ENCODE data around the gene SMPD1. TPM values are rescaled to one million over a fixed set of nuclear protein-coding genes. Genes with fewer than 3 reads are reported as not detected.

The SMPD1 gene
- total and polyA plus RNA-seq, 5 donors: 57.9 to 67.7 (median 63.5) TPM

GRCh38 chr11:6360183-6360582 lies 30.1 kb upstream of the SMPD1 start:
- intact Hi-C loops (cut with DNase I): loop anchor here in 1 of 4 donors (5.0 kb wide), 1 partner anchor 338 kb away; no protein-coding TSS in a partner anchor
- DNase-seq (no peak), ATAC-seq (no peak)
- Histone ChIP-seq H3K4me1 (ENCODE audit: control insufficient read depth, insufficient read depth, low read length) (no peaks in the 10 kb centered on the region), H3K4me3 (ENCODE audit: low read length) (no peak overlapping the region), H3K9me3 (ENCODE audit: control insufficient read depth, low read length) (no peaks in the 10 kb centered on the region), H3K27me3 (ENCODE audit: control insufficient read depth, insufficient read depth) (no peaks in the 10 kb centered on the region), H3K27ac (ENCODE audit: low read length) (no peak overlapping the region)
- WGBS: 67% methylated on average over 3 of the region's 3 CpGs

- 45% methylated on average over 5 of the region's 5 CpGs for WGBS
These were observed 27.9 kb upstream of the SMPD1 start for GRCh38 chr11:6362185-6362872.

GRCh38 chr11:6362873-6363678 lies 27.2 kb upstream of the SMPD1 start:
- peak; percentile 81 to 92 (median 90) for DNase-seq
- ATAC-seq: peak; percentile 93
- Histone ChIP-seq H3K27ac (ENCODE audit: low read length) (peak overlapping the region; percentile 80), H3K4me1 (ENCODE audit: control insufficient read depth, insufficient read depth, low read length) (no peaks in the 10 kb centered on the region), H3K9me3 (ENCODE audit: control insufficient read depth, low read length) (no peaks in the 10 kb centered on the region), H3K27me3 (ENCODE audit: control insufficient read depth, insufficient read depth) (no peaks in the 10 kb centered on the region), H3K4me3 (ENCODE audit: low read length) (no peak overlapping the region)
- 49% methylated on average over 6 of the region's 6 CpGs for WGBS
- intact Hi-C loops (cut with DNase I): loop anchor here in 1 of 4 donors (5.0 kb wide), 1 partner anchor 341 kb away; no protein-coding TSS in a partner anchor

More at GRCh38 chr11:6362185-6362872, 27.9 kb upstream of the SMPD1 start:
- no peak overlapping the region for H3K4me3 ChIP-seq (ENCODE audit: low read length)
- ATAC-seq (peak; percentile 89 to 90), DNase-seq (peak; percentile 74 to 87 (median 80))
- H3K9me3 ChIP-seq (ENCODE audit: control insufficient read depth, low read length): no peaks in the 10 kb centered on the region
- intact Hi-C loops (cut with DNase I): loop anchor here in 1 of 4 donors (5.0 kb wide), 1 partner anchor 340 kb away; no protein-coding TSS in a partner anchor
- H3K4me1 ChIP-seq (ENCODE audit: control insufficient read depth, insufficient read depth, low read length): no peaks in the 10 kb centered on the region
- peak overlapping the region; percentile 80 for H3K27ac ChIP-seq (ENCODE audit: low read length)
- no peaks in the 10 kb centered on the region for H3K27me3 ChIP-seq (ENCODE audit: control insufficient read depth, insufficient read depth)

DNA sequence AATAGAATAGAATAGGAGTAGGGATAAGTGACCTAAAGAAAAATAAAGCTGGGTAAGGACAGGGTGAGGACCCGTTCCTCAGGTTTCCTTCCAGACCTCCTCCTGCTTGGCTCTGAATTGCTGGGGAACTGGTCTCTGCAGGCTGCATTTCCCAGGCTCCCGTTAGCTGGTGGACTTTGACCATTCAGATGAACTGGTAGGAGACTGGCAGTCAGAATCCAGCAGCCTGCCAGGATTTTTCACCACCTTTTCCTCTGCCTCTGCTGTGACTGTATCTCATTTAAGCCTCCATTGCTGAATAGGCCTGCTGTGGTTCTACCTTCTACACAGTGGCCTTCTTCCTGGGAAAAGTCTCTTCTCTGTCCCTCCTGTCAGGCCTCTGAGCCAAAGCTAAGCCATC lies 24.6 kb upstream of the SMPD1 start:
- no peaks in the 10 kb centered on the region for H3K9me3 ChIP-seq (ENCODE audit: control insufficient read depth, low read length)
- WGBS: 86% methylated on average over 2 of the region's 2 CpGs
- ATAC-seq (no peak), DNase-seq (no peak)
- H3K27ac ChIP-seq (ENCODE audit: low read length): no peak overlapping the region
- H3K4me1 ChIP-seq (ENCODE audit: control insufficient read depth, insufficient read depth, low read length): no peaks in the 10 kb centered on the region
- no peak overlapping the region for H3K4me3 ChIP-seq (ENCODE audit: low read length)
- H3K27me3 ChIP-seq (ENCODE audit: control insufficient read depth, insufficient read depth): no peaks in the 10 kb centered on the region
- intact Hi-C loops (cut with DNase I): no loop called here

DNA sequence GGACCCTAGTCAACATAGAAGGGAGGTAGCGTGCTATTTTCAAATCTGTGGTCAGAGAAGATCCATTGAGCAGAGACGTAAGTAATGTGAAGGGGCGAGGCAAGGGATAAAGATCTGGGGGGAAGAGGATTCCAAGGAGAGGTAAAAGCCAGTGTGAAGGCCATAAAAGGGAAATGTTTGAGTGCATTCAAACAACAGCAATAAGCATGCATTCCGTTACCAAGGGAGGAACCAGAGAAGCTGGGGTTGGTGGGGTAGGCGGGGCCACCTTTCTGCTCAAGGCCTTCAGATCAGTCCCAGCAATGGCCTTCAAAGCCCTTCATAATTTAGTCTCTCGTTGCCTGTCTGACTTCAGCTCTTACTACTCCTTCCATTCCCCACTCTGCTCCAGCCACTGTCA lies 18.4 kb upstream of the SMPD1 start:
- Histone ChIP-seq H3K4me1 (ENCODE audit: control insufficient read depth, insufficient read depth, low read length) (no peaks in the 10 kb centered on the region), H3K27ac (ENCODE audit: low read length) (no peak overlapping the region), H3K4me3 (ENCODE audit: low read length) (no peak overlapping the region), H3K9me3 (ENCODE audit: control insufficient read depth, low read length) (no peaks in the 10 kb centered on the region), H3K27me3 (ENCODE audit: control insufficient read depth, insufficient read depth) (no peaks in the 10 kb centered on the region)
- no peak for ATAC-seq
- WGBS: 89% methylated on average over 6 of the region's 6 CpGs
- DNase-seq: no peak
- intact Hi-C loops (cut with DNase I): no loop called here

GRCh38 chr11:6377902-6378639 lies 12.2 kb upstream of the SMPD1 start:
- Histone ChIP-seq H3K4me3 (ENCODE audit: low read length) (no peak overlapping the region), H3K27ac (ENCODE audit: low read length) (peak overlapping the region; percentile 15), H3K27me3 (ENCODE audit: control insufficient read depth, insufficient read depth) (no peaks in the 10 kb centered on the region), H3K9me3 (ENCODE audit: control insufficient read depth, low read length) (no peaks in the 10 kb centered on the region), H3K4me1 (ENCODE audit: control insufficient read depth, insufficient read depth, low read length) (no peaks in the 10 kb centered on the region)
- intact Hi-C loops (cut with DNase I): loop anchor here in 2 of 4 donors (2.0 to 5.0 kb wide), 2 partner anchors 124 to 129 kb away; no protein-coding TSS in a partner anchor
- 19% methylated on average over 4 of the region's 4 CpGs for WGBS
- no peak for DNase-seq
- ATAC-seq: peak; percentile 34 to 80

DNA sequence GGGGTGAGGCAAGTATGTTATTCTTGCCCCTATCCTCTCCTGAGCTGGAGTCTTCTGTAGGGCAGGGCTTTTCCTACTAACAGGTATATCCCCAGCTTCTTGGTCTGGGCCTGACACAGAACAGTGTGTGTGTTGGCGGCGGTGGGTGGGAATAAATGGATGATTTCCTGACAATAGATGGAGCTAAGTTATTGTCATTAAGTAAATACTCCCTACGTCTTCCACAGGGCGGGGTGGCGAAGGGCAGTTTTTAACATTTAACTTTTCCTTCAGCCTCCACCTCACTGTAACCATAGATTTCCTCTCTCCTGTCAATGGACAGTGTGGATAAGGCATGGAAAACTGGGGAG lies 11.7 kb upstream of the SMPD1 start:
- peak; percentile 13 to 26 for ATAC-seq
- Histone ChIP-seq H3K27ac (ENCODE audit: low read length) (peak overlapping the region; percentile 15), H3K4me1 (ENCODE audit: control insufficient read depth, insufficient read depth, low read length) (no peaks in the 10 kb centered on the region), H3K9me3 (ENCODE audit: control insufficient read depth, low read length) (no peaks in the 10 kb centered on the region), H3K4me3 (ENCODE audit: low read length) (no peak overlapping the region), H3K27me3 (ENCODE audit: control insufficient read depth, insufficient read depth) (no peaks in the 10 kb centered on the region)
- no peak for DNase-seq
- WGBS: 70% methylated on average over 5 of the region's 5 CpGs
- intact Hi-C loops (cut with DNase I): loop anchor here in 2 of 4 donors (2.0 to 5.0 kb wide), 2 partner anchors 124 to 128 kb away; no protein-coding TSS in a partner anchor

DNA sequence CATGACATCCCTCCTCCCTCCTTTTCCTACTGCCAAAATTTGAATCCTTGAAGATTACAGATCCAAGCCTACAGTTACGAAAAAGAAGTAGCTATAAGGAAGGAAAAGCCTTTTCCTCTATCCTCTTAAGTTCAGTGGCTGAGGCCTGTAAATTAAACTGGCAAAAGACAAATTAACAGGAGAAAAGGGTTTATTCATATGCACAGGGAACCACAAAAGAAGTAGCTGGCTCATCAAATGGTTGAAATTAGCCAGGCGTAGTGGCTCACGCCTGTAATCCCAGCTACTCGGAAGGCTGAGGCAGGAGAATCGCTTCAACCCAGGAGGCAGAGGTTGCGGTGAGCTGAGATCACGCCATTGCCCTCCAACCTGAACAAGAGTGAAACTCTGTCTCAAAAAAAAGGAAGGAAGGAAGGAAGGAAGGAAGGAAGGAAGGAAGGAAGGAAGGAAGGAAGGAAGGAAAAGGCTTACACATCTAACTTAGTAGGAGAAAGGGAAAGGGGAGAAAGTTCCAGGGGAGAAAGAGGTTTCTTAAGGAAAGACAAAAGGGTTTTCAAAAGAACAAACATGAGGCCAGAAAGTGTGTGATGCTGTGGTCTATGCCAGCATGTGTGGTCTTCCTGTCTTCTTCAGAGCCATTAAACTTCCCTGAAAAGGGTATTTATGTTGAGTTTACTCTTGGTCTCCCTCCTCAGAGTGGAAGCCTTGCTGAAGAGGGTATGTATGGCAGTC lies 5.1 kb upstream of the SMPD1 start:
- no peaks in the 10 kb centered on the region for H3K4me1 ChIP-seq (ENCODE audit: control insufficient read depth, insufficient read depth, low read length)
- H3K27ac ChIP-seq (ENCODE audit: low read length): no peak overlapping the region
- H3K4me3 ChIP-seq (ENCODE audit: low read length): no peak overlapping the region
- no peaks in the 10 kb centered on the region for H3K9me3 ChIP-seq (ENCODE audit: control insufficient read depth, low read length)
- no peaks in the 10 kb centered on the region for H3K27me3 ChIP-seq (ENCODE audit: control insufficient read depth, insufficient read depth)
- ATAC-seq (no peak), DNase-seq (no peak)
- intact Hi-C loops (cut with DNase I): no loop called here
- WGBS: 93% methylated on average over 7 of the region's 7 CpGs

DNA sequence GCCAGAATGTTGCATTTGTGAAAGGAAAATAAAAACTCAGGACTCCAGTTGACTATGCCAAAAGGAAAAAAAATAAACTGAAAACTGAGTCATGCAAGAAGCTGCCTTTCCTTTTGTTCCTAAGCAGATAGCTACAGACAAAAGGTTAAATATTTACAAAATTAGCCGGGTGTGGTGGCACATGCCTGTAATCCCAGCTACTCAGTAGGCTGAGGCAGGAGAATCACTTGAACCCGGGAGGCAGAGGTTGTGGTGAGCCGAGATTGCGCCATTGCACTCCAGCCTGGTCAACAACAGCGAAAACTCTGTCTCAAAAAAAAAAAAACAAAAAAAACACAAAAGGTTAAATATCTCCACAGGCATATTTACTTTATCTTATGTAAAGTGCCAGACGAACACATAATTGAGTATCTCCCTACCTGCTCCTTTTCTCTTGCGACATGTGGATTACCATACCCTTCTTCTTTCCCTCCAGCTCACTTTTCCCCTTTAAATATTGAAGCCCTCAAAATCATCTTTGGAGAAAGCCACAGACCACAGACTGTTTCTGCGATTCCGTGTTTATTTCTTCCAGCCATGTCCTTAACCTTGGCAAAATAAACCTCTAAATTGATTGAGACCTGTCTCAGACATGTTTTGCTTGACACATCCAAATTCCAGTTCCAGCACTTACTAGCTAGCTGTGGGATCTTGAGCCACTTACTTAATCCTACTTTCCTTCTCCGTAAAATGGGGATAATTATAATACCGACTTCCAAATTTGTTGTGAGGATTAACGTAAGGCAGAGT lies 2.3 kb upstream of the SMPD1 start:
- Histone ChIP-seq H3K4me1 (ENCODE audit: control insufficient read depth, insufficient read depth, low read length) (peaks cover 4% of the 10 kb centered on the region), H3K4me3 (ENCODE audit: low read length) (no peak overlapping the region), H3K9me3 (ENCODE audit: control insufficient read depth, low read length) (no peaks in the 10 kb centered on the region), H3K27me3 (ENCODE audit: control insufficient read depth, insufficient read depth) (no peaks in the 10 kb centered on the region), H3K27ac (ENCODE audit: low read length) (no peak overlapping the region)
- no peak for ATAC-seq
- intact Hi-C loops (cut with DNase I): no loop called here
- 72% methylated on average over 12 of the region's 12 CpGs for WGBS
- DNase-seq: no peak

DNA sequence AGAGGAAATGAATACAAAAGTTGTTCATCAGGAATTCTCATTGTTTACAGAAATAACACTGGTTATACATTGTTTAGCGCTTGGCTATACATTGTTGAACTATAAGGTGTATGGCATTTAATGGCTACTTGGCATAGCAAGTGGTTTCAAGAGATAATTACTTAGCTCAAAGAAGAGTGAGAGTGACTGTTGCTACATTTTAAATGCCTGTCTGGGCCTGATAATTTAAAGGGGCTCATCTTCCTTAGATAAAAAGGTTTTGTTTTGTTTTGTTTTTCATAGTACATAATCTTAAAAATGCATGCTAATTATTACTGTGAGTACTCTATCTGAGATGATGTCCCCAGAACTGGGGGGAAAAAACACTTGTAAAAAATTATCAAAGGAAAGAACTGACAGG lies 1.5 kb upstream of the SMPD1 start:
- intact Hi-C loops (cut with DNase I): no loop called here
- Histone ChIP-seq H3K9me3 (ENCODE audit: control insufficient read depth, low read length) (no peaks in the 10 kb centered on the region), H3K27ac (ENCODE audit: low read length) (no peak overlapping the region), H3K27me3 (ENCODE audit: control insufficient read depth, insufficient read depth) (no peaks in the 10 kb centered on the region), H3K4me3 (ENCODE audit: low read length) (no peak overlapping the region), H3K4me1 (ENCODE audit: control insufficient read depth, insufficient read depth, low read length) (peaks cover 4% of the 10 kb centered on the region)
- DNase-seq (no peak), ATAC-seq (no peak)
- 99% methylated on average over 1 of the region's 1 CpG for WGBS

Measured in right cardiac atrium (tissue), 5 donors.